Ishikawa (cell line): ENCODE measurements around the gene RNF125.

Experiments used
- CEBPB ChIP-seq: IDR thresholded peaks from 2 replicates; pipeline ENCODE4 v1.6.1; 2012
- CREB1 ChIP-seq: IDR thresholded peaks from 2 replicates; pipeline ENCODE4 v1.6.1; 2012; ENCODE audit warnings: low read depth
- EGR1 ChIP-seq: IDR thresholded peaks from 2 replicates; pipeline ENCODE4 v1.6.1; 2012
- EP300 ChIP-seq: IDR thresholded peaks from 2 replicates; pipeline ENCODE4 v1.6.1; 2012; ENCODE audit warnings: borderline replicate concordance
- FOXM1 ChIP-seq: IDR thresholded peaks from 2 replicates; pipeline ENCODE4 v1.6.1; 2012; ENCODE audit warnings: low read depth, borderline replicate concordance
- MAX ChIP-seq: IDR thresholded peaks from 2 replicates; pipeline ENCODE4 v1.6.1; 2012
- NFIC ChIP-seq: IDR thresholded peaks from 2 replicates; pipeline ENCODE4 v1.6.1; 2012
- RAD21 ChIP-seq: IDR thresholded peaks from 2 replicates; pipeline ENCODE4 v1.6.1; 2012; ENCODE audit warnings: low read depth
- TAF1 ChIP-seq: IDR thresholded peaks from 2 replicates; pipeline ENCODE4 v1.6.1; 2012; ENCODE audit warnings: low read depth, mild to moderate bottlenecking
- TCF12 ChIP-seq: IDR thresholded peaks from 2 replicates; pipeline ENCODE4 v1.6.1; 2012; ENCODE audit warnings: low read depth
- TEAD4 ChIP-seq: IDR thresholded peaks from 2 replicates; pipeline ENCODE4 v1.6.1; 2012
- YY1 ChIP-seq: IDR thresholded peaks from 2 replicates; pipeline ENCODE4 v1.6.1; 2012; ENCODE audit warnings: low read depth
- ZBTB7A ChIP-seq: IDR thresholded peaks from 2 replicates; pipeline ENCODE4 v1.6.1; 2012; ENCODE audit warnings: low read depth
- TF ChIP-seq, protein P1 (sequence below): IDR thresholded peaks from 2 replicates; pipeline ENCODE4 v1.6.1; 2012; ENCODE audit warnings: low read depth, mild to moderate bottlenecking
- TF ChIP-seq, protein P2 (sequence below): IDR thresholded peaks from 2 replicates; pipeline ENCODE4 v1.6.1; 2012

Gene RNF125

GRCh38 chr18:32019251-32019948, 775 bp downstream of the RNF125 start:
- TF ChIP-seq FOXM1 (no peak), MAX (no peak; the same call in 1 of the 2 replicates), TAF1 (no peak), ZBTB7A (no peak), EP300 (no peak), CEBPB (no peak), TCF12 (no peak)

- TF ChIP-seq NFIC, result no peak
- no peak for TF ChIP-seq MAX
Observed at GRCh38 chr18:32021756-32022564, 3.3 kb downstream of the RNF125 start.

DNA sequence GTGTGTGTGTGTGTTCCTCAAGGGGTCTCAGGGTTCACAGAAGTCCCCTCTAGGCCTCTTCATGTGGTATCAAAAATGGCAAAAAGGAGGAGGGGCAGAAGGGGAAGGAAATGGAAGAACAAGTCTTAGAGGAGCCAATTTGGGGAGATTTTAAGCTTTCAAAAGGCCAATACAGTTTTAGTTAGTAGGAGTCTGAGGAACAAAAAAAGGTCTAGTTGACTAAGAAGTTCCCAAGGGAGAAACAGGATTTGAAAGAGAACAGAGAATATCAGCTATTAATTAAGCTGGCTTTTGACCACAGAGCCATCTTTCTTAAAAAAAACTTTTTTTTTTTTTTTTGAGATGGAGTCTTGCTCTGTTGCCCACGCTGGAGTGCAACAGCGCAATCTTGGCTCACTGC, 7.1 kb downstream of the RNF125 start:
- TF ChIP-seq YY1 (no peak), TCF12 (no peak), ZBTB7A (no peak), EGR1 (no peak), RAD21 (no peak), NFIC (no peak)
- TF ChIP-seq, protein P1, sequence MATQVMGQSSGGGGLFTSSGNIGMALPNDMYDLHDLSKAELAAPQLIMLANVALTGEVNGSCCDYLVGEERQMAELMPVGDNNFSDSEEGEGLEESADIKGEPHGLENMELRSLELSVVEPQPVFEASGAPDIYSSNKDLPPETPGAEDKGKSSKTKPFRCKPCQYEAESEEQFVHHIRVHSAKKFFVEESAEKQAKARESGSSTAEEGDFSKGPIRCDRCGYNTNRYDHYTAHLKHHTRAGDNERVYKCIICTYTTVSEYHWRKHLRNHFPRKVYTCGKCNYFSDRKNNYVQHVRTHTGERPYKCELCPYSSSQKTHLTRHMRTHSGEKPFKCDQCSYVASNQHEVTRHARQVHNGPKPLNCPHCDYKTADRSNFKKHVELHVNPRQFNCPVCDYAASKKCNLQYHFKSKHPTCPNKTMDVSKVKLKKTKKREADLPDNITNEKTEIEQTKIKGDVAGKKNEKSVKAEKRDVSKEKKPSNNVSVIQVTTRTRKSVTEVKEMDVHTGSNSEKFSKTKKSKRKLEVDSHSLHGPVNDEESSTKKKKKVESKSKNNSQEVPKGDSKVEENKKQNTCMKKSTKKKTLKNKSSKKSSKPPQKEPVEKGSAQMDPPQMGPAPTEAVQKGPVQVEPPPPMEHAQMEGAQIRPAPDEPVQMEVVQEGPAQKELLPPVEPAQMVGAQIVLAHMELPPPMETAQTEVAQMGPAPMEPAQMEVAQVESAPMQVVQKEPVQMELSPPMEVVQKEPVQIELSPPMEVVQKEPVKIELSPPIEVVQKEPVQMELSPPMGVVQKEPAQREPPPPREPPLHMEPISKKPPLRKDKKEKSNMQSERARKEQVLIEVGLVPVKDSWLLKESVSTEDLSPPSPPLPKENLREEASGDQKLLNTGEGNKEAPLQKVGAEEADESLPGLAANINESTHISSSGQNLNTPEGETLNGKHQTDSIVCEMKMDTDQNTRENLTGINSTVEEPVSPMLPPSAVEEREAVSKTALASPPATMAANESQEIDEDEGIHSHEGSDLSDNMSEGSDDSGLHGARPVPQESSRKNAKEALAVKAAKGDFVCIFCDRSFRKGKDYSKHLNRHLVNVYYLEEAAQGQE, result no peak

DNA sequence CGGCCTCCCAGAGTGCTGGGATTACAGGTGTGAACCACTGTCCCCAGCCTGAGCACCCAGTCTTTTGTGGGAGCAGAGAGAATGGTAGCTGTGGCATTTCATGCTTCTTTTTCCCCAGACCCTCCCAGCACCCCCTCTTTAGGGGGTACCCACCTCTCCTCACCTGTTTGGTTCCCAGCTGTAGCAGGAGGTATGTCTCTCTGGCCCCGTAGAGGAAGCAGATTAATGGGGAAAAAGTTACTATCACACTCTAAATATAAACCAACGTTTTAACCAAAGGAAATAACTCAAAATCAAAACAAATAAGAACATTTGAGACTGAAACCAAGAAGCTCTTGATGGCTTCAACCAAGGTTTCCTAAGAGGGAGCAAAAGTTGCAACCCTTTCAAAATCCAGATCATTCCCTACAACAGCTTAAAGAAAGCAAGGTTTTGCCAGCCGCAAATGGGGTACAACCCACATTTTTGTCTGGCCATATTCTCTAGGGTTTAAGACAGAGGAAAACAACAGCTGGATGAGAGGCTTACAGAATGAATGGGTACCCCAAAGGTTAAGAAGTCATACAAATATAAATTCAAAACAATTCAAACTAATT, 8.0 kb downstream of the RNF125 start:
- TF ChIP-seq, protein P2, sequence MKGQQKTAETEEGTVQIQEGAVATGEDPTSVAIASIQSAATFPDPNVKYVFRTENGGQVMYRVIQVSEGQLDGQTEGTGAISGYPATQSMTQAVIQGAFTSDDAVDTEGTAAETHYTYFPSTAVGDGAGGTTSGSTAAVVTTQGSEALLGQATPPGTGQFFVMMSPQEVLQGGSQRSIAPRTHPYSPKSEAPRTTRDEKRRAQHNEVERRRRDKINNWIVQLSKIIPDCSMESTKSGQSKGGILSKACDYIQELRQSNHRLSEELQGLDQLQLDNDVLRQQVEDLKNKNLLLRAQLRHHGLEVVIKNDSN, result no peak
- TF ChIP-seq, protein P1, result no peak
- TF ChIP-seq ZBTB7A (no peak), EP300 (no peak), TAF1 (no peak), NFIC (no peak), MAX (no peak), TCF12 (no peak), CEBPB (no peak), FOXM1 (no peak), YY1 (no peak)

- TF ChIP-seq CEBPB (no peak), TCF12 (no peak), YY1 (no peak)
- TF ChIP-seq, protein P2, result no peak
Observed at GRCh38 chr18:32029558-32029957, 10.9 kb downstream of the RNF125 start.

- TF ChIP-seq, protein P2, result no peak
- TF ChIP-seq RAD21 (no peak), EGR1 (no peak), ZBTB7A (no peak), MAX (no peak), NFIC (no peak), CREB1 (no peak), TEAD4 (no peak)
- TF ChIP-seq, protein P1, result no peak
Observed at GRCh38 chr18:32032609-32033008, 14.0 kb downstream of the RNF125 start.
